GM12875 (cell line): Measurements from ENCODE around the gene CNOT8.

Source experiments
- H3K4me3 ChIP-seq: one replicate; pipeline ENCODE4 v1.5.1; 2011; ENCODE audit warnings: low read depth, low read length, control low read depth
- TF ChIP-seq, protein P1 (sequence below): IDR thresholded peaks from 2 replicates; pipeline ENCODE4 v1.5.1; 2011; ENCODE audit warnings: low read depth, mild to moderate bottlenecking, control low read depth, inconsistent platforms, low read length, moderate library complexity, borderline replicate concordance; ENCODE audit not compliant: insufficient read depth

CNOT8 gene

DNA sequence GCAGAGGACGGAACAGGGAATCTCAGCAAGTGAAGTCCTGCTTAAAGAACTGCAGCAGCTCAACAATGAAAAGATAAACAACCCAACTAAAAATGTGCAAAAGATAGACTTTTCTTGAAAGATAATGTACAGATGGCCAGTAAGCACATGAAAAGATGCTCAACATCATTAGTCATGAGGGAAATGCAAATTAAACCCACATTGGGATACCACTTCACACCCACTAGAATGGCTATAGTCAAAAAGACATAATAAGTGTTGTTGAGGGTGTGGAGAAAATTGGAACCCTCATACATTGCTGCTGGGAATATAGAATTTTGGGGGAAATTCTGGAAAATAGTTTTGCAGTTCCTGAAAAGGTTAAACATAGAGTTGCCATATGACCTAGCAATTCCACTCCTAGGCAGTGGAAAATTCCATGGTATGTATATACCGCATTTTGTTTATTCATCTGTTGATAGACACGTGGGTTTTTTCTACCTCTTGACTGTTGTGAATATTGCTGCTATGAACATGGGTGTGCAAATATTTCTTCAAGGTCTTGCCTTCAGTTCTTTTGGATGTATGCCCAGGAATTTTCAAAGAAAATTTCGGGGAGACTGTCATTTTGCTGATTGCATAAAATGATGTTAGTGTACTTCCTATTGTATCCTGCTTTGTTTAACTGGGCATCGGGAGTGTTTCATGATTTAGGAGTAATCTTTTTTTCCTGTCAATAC, 7.2 kb downstream of the CNOT8 start:
- no peak overlapping the region for H3K4me3 ChIP-seq
- TF ChIP-seq, protein P1, sequence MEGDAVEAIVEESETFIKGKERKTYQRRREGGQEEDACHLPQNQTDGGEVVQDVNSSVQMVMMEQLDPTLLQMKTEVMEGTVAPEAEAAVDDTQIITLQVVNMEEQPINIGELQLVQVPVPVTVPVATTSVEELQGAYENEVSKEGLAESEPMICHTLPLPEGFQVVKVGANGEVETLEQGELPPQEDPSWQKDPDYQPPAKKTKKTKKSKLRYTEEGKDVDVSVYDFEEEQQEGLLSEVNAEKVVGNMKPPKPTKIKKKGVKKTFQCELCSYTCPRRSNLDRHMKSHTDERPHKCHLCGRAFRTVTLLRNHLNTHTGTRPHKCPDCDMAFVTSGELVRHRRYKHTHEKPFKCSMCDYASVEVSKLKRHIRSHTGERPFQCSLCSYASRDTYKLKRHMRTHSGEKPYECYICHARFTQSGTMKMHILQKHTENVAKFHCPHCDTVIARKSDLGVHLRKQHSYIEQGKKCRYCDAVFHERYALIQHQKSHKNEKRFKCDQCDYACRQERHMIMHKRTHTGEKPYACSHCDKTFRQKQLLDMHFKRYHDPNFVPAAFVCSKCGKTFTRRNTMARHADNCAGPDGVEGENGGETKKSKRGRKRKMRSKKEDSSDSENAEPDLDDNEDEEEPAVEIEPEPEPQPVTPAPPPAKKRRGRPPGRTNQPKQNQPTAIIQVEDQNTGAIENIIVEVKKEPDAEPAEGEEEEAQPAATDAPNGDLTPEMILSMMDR: no peak

DNA sequence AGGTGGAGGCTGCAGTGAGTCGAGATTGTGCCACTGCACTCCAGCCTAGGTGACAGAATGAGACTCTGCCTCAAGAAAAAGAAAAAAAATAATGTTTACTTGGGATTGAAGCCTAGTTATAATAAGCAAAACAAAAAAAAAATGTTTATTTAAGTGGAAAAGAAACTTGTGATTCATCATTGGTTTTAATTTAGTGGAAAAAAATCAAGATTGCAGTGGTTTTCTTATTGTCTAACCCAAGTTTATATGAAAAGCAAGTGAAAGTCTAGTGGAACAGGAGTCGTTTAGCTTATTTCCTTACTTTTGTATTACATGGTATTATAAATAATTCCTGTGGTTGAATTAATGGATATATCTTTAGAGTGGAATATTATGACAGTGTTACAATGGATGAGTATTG, 8.4 kb downstream of the CNOT8 start:
- H3K4me3 ChIP-seq: no peak overlapping the region
- TF ChIP-seq, protein P1: no peak

DNA sequence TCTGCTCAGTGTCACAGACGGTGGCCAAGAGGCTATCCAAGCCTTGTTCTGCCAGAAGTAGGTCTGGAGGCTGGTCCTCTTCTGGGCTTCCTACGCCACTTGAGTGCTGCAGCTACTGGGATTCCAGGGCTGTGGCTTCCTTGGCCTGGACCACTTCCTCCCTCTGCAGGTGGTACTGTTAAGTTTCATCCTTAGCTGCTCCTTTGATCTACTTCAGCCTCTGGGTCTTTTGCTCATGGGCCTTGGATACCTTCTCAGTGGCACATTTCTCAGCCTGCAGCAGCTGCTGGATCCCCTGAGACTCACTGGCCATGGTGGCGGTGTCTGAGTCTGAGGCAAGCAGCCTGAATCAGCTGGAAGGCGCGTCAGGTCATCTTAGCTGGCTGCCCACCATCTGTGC, 10.3 kb downstream of the CNOT8 start:
- H3K4me3 ChIP-seq: no peak overlapping the region
- TF ChIP-seq, protein P1: no peak

DNA sequence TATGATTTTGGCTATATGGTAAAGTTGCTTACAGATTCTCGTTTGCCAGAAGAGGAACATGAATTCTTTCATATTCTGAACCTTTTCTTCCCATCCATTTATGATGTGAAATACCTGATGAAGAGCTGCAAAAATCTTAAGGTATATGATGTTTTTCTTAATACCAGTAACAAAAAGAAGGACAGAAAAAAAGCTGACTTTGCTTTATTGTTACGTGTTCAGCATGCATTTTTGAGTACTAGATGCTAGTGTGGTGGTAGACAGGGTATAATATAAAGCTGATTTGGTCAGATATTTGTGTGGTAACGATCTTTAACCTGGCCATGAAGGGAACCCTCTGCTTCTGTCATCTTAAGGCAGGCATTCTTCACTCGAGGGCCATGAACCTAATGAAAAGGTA, 13.3 kb downstream of the CNOT8 start:
- H3K4me3 ChIP-seq: no peak overlapping the region
- TF ChIP-seq, protein P1: no peak

DNA sequence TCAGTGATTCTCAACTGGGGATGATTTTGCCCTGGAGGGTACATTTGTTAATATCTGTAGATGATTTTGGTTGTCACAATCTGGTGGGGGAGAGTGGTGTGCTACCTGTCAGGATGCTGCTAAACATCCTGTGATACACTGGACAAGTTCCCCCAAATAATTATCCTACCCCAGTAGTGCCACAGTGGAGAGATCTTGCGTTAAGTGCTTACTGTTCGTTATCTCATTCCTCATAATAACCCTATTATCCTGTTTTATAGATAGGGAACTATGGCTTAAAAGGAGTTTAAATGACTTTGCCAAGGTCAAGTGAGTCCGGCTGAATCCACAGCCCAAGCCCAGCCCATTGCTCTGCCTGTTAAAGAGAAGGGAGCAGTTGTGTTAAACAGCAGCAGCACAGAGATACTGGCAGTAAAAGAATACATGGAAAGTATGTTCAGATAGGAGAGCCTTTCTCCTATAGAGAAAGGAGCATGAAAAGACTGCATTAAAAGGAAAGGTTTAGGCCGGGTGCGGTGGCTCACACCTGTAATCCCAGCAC, 15.4 kb downstream of the CNOT8 start:
- H3K4me3 ChIP-seq: no peak overlapping the region
- TF ChIP-seq, protein P1: no peak

DNA sequence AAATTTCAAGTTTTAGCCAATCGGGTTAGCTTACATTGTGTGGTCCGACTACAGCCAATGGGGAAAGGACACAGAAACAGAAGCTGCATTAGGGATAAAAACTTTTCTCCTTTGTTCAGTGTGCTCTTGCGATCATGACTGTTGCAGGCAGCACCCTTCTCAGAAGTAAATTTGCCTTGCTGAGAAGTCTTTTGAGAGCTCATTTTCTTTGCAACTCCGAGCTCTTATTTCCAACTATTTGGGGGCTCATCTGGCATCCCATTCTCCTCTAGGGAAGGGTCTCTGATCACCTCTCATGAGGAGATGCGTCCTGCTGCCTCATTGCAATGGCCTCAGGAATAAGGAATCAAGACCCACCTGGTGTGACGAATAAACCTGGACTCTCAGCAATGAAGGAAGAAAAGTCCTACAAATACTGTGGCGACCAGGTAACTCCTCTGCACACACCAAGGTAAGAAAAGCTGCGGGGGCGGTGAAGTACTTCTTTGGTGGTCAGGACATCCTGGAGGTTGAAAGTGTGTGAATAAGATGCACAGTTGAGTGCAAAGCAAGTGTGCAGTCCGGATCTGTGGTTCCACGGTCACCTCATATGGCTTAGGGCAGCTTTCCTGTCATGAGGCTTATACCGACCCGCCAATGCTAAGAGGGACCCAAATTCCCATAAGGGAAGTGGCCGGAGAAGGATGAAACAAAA, 20.4 kb downstream of the CNOT8 start:
- TF ChIP-seq, protein P1: no peak
- H3K4me3 ChIP-seq: no peak overlapping the region
